RPMI8226 (cell line): ENCODE data around the gene TOX2.
A peak's percentile ranks its signal among the peaks of the same experiment; 100 is the strongest.

ENCODE experiments used
- DNase-seq: peaks from one replicate; pipeline ENCODE4 v3.0.0-alpha.2; 2015

Gene TOX2

DNA sequence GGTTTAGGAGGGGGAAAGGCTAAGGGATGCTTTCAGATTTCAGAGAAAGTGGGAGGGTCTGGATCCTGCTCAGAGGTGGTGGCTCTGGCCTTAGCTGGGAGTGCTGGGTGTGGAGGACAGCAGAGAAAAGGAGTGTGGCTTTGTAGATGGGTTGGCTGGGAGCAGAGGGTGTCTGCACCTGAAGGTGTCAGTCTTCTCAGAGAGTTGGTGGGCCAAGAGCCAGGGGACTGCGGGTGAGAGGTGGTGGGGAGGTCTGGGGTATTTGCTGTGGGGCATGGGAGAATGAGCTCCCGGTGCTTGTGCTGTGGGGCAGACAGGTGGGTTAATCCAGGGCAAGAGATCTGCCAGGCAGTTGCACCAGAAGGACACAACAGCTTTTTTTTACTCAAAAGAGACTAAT lies 67.4 kb downstream of the TOX2 start:
- no peak for DNase-seq

DNA sequence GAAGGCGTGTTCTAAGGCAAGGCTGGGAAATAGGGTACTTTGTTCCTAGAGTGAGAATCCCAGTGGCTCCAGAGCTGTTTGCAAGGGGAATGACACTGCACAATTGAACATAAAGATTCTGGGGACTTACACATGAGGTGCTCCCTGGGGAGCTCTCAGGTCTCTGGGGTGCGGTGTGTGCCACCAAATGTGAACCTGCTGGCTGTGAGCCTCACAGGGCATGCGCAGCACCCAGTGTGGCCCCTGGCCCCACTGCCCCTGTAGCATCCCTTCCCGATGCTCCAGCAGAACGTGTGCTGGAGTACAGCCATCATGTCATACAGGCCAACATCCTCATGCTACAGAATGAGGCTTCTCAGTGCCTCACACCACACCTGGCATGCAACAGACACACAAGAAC lies 68.2 kb downstream of the TOX2 start:
- DNase-seq: no peak

DNA sequence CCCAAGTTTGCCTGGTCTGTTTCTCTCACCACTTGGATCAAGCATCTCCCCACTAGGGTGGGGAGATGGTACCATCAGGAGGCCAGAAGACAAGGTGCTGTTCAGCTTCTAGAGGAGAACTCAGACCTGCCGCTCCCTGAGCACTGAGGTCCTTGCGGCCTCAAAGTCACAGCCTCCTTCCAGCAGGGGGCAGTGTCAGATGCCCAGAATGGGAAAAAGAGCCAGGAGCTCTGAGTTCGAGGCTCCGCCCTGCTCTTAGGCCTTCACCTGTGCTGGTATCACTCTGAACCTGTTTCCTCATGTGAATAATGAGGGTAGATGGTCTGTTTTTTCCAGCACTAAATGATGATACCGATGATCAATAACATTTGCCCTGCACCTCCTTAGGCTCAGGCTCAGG lies 68.7 kb downstream of the TOX2 start:
- DNase-seq: peak; percentile 37

DNA sequence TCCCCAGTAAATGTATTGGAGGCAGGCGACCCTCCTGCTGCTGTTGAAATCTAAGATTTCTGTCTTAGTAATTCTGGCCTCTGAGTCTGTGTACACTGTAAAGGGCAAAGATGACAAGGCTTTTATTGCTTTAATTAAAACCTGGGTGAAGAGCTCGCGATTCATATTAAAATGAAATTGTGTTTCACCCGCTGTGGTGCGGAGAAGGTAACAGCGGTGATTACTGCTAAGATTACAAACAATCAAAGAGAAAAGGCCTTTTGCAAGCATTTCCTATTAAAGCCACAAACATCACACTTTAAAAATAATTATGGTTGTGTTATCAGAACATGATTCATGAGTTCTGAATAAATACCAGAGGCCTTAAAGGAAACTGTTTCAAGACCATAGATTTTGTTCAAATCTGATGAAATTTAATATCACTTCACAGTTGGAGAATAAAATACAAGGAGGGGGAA lies 69.3 kb downstream of the TOX2 start:
- no peak for DNase-seq

DNA sequence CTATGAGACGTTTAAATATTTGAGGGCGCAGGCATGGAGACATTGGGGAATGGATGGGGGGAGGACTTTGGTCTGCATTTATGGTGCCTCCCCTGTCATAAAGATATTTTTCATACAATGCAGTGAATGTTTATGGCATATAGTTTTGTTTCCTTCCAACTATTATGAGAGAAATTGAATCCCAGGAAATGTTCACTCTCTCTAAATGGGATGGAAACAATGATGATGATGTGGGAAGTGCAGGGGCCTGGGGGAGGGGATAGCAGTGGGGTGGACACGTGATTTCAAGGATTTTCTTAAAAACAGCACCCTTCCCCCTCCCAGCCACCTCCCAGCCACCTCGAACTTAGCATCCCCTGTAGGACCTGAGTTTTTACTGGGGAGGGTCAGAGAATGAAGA lies 69.9 kb downstream of the TOX2 start:
- no peak for DNase-seq

DNA sequence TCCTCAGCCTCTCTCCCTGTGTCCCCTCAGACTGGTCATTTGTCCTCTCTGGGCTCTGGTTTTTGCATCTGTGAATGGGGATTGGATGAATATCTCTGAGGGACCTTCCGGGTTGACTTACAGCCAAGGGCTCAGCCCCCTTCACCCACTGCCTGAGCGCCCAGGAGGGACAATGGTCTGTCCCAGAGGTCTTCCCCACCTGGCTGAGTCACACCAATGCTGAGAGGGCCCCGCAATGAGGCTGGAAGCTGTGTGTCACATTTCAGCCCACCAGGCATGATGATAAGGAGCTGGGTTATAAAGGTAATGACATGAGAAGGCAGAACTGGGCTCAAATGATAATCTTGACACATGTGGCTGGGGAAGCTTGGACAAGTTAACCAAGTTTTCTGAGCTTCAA lies 70.5 kb downstream of the TOX2 start:
- no peak for DNase-seq

DNA sequence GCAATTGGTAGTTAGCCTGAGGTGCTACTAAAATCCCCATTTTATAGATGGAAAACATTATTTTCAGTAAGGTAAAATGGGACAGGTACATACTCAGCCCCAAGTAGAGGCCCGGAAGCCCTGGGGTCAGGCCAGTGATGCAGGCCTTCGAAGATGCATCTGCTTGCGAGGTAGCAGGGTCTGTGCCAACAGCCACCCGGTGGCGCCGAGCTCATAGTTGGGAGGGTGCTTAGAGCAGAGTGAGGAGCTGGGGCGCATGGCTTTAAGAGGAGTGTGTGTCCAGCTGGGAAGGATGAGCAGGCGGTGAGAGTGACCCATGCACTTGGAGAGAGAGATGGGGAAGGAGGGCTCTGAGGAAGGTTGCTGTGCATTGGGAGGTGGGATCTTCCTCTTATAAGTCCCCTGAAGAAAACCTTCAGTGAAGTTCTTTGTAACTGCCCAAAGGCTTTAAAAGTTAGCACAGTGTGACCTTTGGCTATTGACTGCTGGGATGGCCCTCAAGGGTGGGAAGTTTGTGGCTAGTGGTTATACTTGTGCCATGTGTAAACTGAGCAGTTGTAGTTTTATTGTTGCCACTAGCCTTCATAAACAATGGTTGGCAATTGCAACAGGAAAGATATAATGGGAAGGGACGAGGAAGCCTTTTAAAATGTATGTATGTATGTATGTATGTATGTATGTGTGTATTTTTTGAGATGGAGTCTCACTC lies 71.1 kb downstream of the TOX2 start:
- DNase-seq: no peak

DNA sequence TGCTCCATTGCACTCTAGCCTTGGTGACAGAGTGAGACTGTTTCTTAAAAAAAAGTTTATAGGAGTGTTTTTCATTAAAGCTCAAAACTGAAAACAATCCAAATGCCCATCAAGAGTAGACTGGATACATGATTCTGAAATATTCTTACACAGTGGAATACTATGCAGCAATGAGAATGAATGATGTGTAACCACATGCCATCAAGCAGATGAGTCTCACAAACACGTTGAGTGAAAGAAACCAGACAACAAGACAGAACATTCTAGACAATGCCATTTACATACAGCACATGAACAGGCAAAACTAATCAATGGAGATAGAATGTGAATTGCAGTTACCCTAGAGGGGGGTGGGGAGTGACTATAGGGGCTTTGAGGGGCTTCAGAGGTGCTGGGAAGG lies 72.4 kb downstream of the TOX2 start:
- DNase-seq: no peak

DNA sequence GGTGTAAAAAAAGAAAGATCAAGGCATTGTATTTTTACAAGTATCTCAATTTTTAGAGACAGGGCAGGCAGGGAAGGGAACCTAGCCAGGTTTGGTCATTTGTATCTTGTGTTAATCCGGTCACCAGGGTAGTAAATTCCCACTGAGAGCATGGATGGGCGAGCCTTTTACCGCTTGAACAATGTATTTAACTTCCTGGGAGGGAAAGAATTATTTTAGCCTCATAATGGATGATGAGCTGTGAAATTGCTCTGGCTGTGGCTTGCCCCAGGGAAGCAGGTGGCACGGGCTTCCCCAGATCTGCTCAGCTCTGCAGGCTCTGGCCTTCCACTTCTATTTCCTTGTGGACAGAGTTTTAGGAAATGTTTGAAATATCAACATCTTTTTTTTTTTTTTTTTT lies 72.9 kb downstream of the TOX2 start:
- DNase-seq: no peak

DNA sequence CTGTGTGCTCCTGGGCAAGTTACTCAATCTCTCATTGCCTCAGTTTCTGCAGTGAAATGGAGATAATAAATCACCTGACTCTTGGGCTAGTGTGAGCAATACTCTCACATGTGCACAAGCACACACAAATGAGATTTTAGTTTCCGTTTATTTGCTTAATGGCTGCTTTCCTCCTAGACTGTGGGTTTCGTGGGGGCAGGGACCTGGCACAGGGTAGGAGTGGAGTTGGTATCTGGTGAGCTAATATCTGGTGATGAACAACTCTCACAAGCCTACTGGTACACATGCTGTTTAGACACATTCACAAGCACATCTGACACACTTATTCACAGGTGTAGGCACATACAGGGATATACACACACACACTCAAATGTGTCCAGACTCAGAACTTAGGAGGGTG lies 73.8 kb downstream of the TOX2 start:
- DNase-seq: peak; percentile 27

DNA sequence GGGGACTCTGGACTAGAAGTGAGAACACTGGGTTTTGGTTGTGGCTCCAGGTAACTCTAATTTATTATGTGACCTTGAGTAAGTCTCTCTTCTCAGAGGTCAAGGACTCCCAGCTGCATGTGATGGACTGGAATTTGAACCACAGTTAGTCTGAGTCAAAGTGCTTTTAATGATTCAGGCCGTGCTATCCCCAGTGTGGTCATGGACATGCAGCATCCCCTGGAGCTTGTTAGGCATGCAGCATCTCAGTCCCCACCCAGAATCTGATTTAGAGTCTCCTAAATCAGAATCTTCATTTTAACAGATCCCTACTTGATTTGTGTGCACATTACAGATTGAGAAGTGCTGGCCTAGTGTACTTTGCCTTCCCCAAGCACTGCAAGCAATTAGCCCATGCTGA lies 74.2 kb downstream of the TOX2 start:
- DNase-seq: no peak

DNA sequence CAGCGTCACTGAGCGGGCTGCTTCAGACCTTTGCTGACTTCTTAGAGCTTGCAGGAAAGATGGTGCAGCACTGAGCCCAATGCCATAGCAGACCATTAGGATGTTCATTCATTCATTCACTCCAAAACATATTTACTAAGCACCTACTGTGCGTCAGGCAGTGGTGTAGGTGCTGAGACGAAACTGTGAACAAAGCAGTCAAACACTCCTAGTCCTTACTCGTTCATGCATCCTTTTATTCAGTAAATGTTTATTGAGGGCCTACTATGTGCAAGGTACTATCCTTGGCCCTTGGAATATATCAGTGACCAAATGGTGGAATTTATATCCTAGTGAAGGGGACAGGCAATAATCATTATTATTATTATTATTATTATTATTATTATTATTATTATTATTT lies 76.6 kb downstream of the TOX2 start:
- DNase-seq: no peak

DNA sequence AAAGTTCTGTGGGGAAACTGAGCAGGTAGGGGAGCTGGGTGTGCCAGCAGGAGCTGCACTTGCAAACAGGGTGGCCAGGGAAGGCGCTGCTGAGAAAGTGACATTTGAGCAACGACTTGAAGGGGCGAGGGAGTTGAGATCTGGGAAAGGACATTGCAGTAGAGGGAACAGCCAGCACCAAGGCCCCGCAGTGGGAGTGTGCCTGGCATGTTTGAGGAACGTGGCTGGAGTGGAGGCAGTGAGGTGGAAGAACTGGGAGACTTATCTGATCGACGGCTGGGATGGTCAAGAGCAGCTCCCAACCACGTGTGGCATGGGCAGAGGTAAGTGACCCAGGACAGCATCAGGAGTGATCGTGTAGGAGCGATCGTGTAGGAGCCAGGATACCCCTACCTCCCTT lies 77.3 kb downstream of the TOX2 start:
- no peak for DNase-seq

DNA sequence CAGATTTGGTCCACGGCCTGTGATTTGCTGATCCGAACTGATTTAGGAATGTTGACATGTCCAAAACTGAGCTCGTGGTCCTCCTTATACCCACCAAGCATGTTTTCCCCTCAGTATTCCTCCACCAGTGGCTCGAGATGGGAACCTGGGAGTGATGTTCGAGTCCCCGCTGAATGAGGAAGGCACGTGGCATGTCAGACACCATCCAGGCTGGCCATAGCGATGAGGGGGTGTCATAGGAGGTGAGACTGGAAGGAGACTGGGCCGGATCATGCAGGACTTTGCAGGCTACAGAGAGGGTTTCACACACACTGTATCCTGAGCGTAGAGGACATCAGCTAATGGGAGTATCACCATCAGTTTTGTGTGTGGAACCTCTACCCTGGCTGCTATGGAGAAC lies 78.2 kb downstream of the TOX2 start:
- no peak for DNase-seq

DNA sequence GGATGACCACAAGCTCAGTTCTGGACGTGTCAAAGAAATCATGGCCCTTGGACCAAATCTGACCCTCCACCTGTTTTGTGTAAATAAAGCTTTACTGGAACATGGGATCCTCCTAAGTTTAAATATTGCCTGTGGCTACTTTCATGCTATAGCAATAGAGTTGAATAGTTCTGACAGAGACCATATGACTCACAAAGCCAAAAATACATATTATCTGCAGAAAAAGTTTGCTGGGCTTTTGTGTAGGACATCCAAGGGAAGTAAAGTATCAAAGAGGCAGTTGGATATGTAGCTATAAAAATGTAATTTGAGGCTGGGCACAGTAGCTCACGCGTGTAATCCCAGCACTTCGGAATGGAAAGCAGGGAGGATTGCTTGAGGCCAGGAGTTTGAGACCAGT lies 78.9 kb downstream of the TOX2 start:
- DNase-seq: no peak

DNA sequence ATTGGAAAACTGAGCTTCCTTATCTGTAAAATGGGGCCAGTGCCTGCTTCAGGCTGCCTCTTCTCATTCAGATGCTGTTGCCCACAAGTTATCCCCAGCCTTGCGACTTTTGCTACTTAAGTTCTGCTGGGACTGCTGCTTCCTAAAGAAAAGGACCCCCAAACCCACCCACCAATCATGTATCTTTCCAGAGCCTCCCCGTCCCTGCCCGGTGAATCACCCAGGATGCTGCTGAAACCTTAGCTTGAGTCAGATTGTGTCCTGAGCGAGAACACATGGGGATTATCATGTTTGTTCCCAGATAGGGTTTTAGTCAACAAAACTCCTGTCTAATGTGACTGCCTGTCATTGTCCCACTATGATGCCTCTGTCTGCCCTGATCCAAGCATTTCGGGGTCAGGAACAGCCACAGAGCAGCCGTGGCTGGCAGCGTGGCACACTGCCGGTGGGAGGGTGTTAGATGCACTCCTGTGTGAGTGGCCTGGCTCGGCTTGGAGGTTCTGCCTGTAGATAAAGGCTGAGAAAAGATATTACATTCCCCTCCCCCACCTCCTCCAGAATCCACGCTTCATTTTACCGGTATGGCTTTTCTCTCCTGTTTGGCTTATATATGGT lies 79.9 kb downstream of the TOX2 start:
- no peak for DNase-seq

DNA sequence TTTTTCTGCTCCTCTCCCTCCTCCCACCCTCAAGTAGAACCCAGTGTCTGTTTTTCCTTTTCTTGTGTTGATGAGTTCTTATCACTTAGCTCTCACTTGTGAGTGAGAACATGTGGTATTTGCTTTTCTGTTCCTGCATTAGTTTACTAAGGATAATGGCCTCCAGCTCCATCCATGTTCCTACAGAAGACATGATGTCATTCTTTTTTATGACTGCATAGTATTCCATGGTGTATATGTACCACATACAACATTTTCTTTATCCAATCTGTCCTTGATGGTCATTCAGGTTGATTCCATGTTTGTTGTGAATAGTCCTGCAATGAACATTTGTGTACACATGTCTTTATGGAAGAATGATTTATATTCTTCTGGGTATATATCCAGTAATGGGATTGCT lies 81.0 kb downstream of the TOX2 start:
- no peak for DNase-seq

DNA sequence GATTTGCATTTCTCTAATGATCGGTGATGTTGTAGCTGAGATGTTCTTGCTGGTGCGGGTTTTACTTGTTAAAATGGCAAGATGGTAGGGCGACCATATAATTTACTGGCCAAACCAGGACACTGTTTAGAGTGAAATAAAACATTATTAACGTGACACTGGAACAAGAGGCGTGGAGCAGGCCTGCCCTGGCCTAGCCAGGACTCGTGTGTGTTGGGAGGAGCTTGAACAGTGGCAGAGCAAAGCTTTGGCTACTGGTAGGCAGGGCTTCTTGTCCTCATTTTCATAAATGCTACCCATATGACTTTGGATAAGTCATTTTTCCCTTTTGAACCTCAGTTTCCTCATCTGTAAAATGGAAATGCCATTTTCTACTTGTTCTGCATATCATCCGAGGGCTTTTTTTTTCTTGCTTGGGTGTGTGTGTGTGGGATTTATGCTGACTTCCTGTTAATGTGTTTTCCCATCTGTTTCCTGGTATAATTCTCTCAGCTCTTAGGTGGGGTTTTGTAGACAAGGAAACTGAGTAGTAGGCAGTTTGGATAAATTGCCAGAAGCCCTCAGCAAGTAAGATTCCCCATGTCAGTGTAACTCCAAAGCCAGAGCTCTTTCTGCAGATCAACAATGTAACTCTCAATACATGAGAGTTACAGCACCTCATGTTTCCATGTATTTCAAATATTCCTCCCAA lies 81.7 kb downstream of the TOX2 start:
- DNase-seq: no peak

DNA sequence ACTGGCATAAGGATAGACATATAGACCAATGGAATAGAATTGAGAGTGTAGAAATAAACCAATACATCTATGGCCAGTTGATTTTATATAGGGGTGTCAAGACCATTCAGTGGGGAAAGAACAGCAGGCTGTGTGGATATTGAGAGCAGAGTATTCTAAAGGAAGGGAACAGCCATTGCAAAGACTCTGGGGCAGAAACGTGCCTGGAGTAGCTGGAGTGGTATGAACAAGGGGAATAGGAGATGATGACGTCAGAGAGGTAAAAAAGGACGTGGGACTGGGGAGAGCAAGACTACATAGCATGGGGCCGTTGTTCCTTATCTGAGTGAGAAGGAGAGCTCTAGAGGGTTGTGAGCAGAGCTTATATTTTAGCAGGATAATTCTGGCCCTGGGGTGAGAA lies 85.2 kb downstream of the TOX2 start:
- no peak for DNase-seq

DNA sequence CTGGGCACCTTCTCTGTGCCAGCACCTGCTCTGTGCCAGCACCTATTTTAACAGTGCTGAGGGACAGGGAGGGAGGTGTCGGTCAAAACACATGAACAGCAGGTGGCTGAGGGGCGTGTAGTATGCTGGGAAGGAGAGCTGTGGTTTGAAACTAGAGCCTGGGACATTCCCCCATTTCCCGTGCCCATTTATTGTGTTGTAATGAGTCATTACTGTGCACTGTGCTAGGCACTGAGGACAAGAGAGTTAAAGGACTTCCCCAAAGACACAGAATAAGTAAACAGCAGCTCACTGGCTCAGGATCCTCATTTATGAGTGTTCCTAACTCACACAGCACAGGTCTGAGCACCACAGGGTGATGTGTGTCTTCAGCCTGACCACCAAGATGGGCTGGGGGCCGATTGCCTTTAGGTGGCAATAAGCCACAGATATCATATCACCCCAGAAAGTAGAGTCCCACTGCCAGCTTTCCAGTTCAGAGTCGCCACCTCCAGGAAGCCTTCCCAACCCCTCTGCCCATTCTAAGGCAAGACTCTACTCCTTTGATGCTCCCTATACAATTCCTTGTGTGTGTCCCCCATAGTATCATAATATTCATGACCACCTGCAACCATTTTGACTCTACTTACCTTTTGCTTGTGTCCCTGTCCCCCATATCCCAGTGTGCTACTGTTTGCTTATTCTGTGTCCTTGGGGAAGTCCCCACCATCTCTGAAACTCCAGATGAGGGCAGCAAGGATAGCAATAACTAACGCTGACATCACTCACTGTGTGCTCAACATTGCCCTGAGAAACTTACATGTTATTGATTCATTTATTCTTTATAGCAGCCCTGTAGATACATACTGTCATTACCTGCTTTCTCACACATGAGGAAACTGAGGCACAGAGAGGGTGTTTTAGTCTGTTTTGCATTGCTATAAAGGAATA lies 87.3 kb downstream of the TOX2 start:
- DNase-seq: peak; percentile 12

DNA sequence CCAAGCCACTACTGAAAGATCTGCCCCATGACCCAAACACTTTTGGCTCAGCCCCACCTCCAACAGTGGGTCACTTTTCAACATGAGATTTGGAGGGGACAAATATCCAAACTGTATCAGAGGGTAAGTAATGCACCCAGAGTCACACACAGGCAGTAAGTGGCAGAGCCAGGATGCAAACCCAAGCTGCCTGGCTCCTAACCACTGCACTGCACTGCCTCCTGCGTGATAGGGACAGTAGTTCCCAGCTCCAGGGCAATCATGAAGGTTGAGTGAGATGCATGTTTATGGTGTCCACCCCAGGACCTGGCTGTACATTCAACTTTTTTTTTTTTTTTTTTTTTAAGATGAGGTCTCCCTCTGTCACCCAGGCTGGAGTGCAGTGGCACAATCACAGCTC lies 88.2 kb downstream of the TOX2 start:
- no peak for DNase-seq

DNA sequence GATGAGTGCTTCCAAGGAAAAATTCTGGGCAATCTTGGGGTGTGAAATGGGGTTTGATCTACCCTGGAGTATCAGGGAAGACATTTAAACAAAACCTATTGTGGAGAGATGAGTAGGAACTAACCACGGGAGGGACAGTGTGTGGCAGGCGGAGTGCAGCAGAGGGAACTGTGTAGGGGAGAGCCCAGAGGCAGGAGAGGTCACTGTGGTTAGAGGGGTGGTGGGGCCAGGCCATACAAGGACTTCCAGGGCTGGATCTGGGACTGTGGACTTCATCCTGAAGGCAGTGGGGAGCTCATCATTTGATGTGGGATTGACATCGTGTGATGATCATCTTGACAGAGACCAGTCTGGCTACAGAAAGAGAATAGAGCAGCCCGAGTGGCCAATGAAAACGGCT lies 89.0 kb downstream of the TOX2 start:
- DNase-seq: no peak

DNA sequence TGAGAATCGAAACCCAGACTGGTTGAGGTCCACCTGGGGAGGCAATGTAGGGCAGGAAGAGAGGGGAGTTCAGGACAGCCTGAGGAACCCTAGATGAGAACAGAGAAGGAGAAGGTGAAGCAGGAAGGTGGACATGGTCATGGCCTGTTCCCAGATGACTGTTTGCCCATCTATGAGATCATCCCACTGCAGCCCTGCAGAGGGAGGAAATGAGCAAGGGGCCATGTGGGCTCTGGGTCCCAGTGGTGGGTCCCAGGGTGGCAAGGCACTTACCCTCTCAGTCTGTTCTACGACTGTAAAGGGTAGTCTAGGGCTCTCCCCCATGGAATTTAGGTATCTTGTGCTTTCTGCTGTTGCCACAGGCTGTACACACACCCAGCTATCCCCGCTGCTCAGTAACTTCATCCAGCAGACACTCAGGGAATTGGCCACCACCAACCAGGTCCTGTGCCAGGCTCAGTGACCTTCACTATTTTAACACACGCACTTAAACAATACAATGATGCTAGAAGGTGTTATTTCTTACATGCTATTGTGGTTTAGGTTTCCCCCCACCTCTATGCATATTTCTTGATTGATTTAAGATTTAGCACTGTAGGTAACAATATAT lies 89.8 kb downstream of the TOX2 start:
- no peak for DNase-seq
